GM13976 (cell line): Measurements from ENCODE around the gene HK1.

Experiments
- DNase-seq: peaks from one replicate; pipeline ENCODE4 v3.0.0; 2012; ENCODE audit warnings: low spot score
- in situ Hi-C: fragments of 300-500 bp; cut with MboI; formaldehyde crosslinking; loops from one replicate; pipeline ENCODE4 v1.12.0; 2022; ENCODE audit warnings: low sequenced_read_pairs, mixed read lengths, inconsistent platforms; ENCODE audit not compliant: unreplicated experiment
- TF ChIP-seq, protein P1 (sequence below): IDR thresholded peaks from 2 replicates; pipeline ENCODE4 v1.5.1; 2012; ENCODE audit warnings: borderline replicate concordance, mild to moderate bottlenecking; ENCODE audit not compliant: insufficient read depth; ENCODE audit errors: extremely low read depth, missing control alignments, control extremely low read depth

The HK1 gene

DNA sequence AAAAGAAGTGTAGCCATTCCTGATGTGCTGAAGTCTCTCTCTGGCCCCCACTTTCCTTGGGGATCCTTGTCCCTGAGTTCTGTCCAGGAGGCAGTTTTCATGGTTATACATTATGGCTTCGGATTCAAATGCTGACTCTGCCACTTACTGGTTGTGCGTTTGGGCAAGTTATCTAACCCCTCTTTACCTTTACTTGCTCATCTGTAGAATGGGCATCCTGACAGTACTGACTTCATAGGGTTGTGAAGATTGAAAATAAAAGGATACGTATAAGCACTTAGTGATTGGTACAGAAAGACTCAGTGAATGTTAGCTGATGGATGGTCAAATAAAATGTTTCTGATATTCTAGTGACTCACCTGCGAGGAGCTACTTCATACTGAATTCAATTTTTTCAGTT lies 73.3 kb downstream of the HK1 start:
- DNase-seq = no peak
- in situ Hi-C loops = no loop called here
- TF ChIP-seq, protein P1, sequence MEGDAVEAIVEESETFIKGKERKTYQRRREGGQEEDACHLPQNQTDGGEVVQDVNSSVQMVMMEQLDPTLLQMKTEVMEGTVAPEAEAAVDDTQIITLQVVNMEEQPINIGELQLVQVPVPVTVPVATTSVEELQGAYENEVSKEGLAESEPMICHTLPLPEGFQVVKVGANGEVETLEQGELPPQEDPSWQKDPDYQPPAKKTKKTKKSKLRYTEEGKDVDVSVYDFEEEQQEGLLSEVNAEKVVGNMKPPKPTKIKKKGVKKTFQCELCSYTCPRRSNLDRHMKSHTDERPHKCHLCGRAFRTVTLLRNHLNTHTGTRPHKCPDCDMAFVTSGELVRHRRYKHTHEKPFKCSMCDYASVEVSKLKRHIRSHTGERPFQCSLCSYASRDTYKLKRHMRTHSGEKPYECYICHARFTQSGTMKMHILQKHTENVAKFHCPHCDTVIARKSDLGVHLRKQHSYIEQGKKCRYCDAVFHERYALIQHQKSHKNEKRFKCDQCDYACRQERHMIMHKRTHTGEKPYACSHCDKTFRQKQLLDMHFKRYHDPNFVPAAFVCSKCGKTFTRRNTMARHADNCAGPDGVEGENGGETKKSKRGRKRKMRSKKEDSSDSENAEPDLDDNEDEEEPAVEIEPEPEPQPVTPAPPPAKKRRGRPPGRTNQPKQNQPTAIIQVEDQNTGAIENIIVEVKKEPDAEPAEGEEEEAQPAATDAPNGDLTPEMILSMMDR = no peak

DNA sequence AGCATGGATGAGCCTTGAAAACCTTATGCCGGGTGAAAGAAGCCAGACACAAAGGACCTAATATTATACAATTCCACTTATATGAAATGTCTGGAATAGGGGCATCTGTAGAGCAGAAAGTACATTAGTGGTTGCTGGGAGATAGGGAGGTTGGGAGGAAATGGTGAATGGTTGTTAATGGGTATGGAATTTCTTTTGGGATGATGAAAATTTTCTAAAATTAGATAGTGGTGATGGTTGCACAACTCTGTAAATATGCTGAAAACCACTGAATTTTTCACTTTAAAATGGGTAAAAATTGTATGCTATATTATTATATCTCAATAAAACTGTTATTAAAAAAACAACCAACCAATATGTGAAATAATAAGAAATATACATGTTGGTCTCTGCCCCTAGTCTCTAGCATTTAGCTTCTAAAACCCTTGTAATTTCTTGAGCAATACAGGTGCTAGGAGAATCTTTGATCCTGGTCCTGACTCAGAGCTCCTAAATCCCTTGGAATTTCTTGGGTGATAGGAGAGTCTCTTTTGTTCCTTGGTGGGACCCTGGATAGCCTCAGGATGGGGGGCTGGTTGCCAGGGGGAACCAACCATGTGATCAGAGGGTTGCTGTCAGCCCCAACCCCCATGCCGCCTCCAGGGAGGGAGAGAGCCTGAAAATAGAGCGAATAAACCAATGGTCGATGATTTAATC lies 74.4 kb downstream of the HK1 start:
- TF ChIP-seq, protein P1 = no peak
- no peak for DNase-seq
- in situ Hi-C loops = no loop called here

DNA sequence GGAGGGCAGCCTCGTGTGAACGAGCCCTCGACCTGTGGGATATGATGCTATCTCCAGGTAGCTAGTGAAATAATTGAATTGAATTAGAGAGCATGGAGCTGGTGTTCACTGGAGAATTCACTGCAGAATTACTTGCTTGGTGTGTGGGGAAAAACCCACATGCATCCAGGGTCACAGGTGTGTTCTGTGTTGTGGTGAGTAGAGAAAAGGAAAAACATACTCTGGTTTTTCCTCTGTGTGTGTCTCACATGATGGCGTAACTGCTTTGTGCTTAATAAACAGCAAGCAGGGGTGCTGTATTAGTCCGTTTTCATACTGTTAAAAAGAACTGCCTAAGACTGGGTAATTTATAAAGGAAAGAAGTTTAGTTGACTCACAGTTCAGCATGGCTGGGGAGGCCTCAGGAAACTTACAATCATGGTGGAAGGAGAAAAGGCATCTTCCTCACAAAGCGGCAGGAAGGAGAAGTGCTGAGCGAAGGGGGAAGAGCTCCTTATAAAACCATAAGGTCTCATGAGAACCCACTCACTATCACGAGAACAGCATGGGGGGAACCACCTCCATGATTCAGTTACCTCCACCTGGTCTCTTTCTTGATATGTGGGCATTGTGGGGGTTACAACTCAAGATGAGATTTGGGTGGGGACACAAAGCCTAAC lies 75.8 kb downstream of the HK1 start:
- in situ Hi-C loops = no loop called here
- no peak for DNase-seq
- TF ChIP-seq, protein P1 = no peak

DNA sequence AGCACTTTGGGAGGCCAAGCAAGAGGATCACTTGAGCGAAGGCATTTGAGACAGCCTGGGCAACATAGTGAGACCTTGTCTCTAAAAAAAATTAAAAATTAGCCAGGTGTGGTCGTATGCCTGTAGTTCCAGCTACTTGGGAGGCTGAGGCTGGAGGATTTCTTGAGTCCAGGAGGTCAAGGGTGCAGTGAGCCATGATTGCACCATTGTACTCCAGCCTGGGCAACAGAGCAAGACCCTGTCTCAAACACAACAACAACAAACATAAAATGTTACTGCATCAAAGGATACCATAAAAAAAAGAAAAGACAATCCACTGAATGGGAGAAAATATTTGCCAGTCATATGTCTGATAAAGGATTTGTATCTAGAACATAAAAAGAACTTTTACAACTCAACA lies 77.9 kb downstream of the HK1 start:
- DNase-seq = no peak
- in situ Hi-C loops = no loop called here
- TF ChIP-seq, protein P1 = no peak

DNA sequence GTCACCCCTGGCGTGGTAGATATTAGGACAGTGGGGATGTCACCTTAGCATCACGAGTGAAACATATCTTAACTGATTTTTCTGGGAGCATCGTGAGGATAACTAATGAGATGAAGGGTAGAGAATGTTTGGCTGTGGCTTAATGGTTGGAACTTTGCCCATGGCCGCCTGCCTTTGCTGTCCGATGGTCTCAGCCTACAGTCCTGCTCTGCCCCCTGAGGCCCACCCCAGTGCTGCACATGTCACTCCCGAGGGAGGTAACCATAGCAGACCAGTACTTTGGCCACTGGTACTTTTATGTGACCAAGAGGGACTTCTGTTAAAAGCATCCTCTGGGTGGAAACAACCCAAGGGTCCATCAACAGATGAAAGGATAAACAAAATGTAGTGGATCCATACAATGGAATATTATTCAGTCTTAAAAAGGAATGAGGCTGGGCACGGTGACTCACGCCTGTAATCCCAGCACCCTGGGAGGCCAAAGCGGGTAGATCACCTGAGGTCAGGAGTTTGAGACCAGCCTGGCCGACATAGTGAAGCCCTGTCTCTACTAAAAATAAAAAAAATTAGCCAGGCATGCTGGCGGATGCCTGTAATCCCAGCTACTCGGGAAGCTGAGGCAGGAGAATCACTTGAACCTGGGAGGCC lies 80.0 kb downstream of the HK1 start:
- in situ Hi-C loops = no loop called here

DNA sequence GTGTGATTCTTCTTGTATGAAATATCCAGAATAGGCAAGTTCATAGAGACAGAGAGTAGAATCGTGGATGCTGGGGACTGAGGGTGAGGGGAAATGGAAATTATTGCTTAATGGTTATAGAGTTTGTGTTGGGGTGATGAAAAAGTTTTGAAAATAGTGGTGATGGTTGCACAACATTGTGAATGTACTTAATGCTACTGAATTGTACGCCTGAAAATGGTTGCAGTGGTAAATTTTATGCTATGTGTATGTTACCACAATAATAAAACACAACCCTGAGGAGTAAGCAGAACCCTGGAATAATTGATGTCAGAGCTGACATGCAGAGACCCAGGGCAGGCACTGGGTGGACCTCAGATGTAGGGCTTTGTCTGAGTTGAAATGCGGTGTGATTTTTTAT lies 80.9 kb downstream of the HK1 start:
- TF ChIP-seq, protein P1 = no peak
- in situ Hi-C loops = no loop called here
- DNase-seq = no peak

More for the DNA sequence above, 80.0 kb downstream of the HK1 start:
- TF ChIP-seq, protein P1 = no peak
- DNase-seq = no peak
